Loucy (cell line): ENCODE measurements around the gene XRCC2.
"Not testable (repeated sequence)": the region's sequence is repeated elsewhere in the genome, so short reads cannot be mapped to it uniquely, and the experiment has no call there.

Source experiments
- H2AFZ ChIP-seq: fragments of 200-600 bp; sonication (generic); 2 replicates; pipeline ENCODE4 v1.6.0; 2016; ENCODE audit warnings: antibody characterized with exemption, mild to moderate bottlenecking, low read length, moderate library complexity
- H3F3A ChIP-seq: fragments of 200-600 bp; 2 replicates; pipeline ENCODE4 v1.6.0; 2016; ENCODE audit warnings: antibody characterized with exemption, low read depth, mild to moderate bottlenecking
- H3K27me3 ChIP-seq: fragments of 200-600 bp; sonication (generic); 2 replicates; pipeline ENCODE4 v1.6.1; 2014; ENCODE audit warnings: low read length, mild to moderate bottlenecking; ENCODE audit not compliant: insufficient read depth, poor library complexity, severe bottlenecking
- H3K36me3 ChIP-seq: fragments of 200-600 bp; sonication (generic); 2 replicates; pipeline ENCODE4 v1.6.1; 2016; ENCODE audit warnings: low read length; ENCODE audit not compliant: insufficient read depth
- H3K4me1 ChIP-seq: fragments of 200-600 bp; sonication (generic); 2 replicates; pipeline ENCODE4 v1.5.1; 2014; ENCODE audit warnings: low read length, mild to moderate bottlenecking; ENCODE audit not compliant: insufficient read depth, poor library complexity, severe bottlenecking
- H3K4me2 ChIP-seq: fragments of 200-600 bp; sonication (generic); 2 replicates; pipeline ENCODE4 v1.6.0; 2014; ENCODE audit warnings: antibody characterized with exemption, low read length, low read depth, mild to moderate bottlenecking; ENCODE audit not compliant: poor library complexity, severe bottlenecking
- H3K4me3 ChIP-seq: fragments of 200-600 bp; sonication (generic); 2 replicates; pipeline ENCODE4 v1.5.1; 2014; ENCODE audit warnings: low read length, mild to moderate bottlenecking, mixed read lengths; ENCODE audit not compliant: poor library complexity, severe bottlenecking
- H3K79me2 ChIP-seq: fragments of 200-600 bp; sonication (generic); 2 replicates; pipeline ENCODE4 v1.6.1; 2014; ENCODE audit warnings: low read length; ENCODE audit not compliant: insufficient read depth
- H3K9ac ChIP-seq: fragments of 200-600 bp; sonication (generic); 2 replicates; pipeline ENCODE4 v1.6.0; 2014; ENCODE audit warnings: mild to moderate bottlenecking, low read depth, low read length, moderate library complexity; ENCODE audit not compliant: poor library complexity, severe bottlenecking
- H3K9me2 ChIP-seq: fragments of 200-600 bp; sonication (generic); replicated peaks from 2 replicates; pipeline ENCODE4 v1.6.1; 2016; ENCODE audit warnings: low read depth, low read length, mixed read lengths
- H3K9me3 ChIP-seq: fragments of 200-600 bp; sonication (generic); 2 replicates; pipeline ENCODE4 v1.6.1; 2014; ENCODE audit warnings: mild to moderate bottlenecking, antibody characterized with exemption, low read length, low read depth; ENCODE audit not compliant: insufficient read depth
- H4K20me1 ChIP-seq: fragments of 200-600 bp; sonication (generic); 2 replicates; pipeline ENCODE4 v1.6.0; 2014; ENCODE audit warnings: antibody characterized with exemption, low read length, mild to moderate bottlenecking; ENCODE audit not compliant: insufficient read depth, poor library complexity, severe bottlenecking
- CTCF ChIP-seq: fragments of 200-600 bp; sonication (generic); conservative IDR thresholded peaks from 2 replicates; pipeline ENCODE4 v1.5.1; 2014; ENCODE audit warnings: mild to moderate bottlenecking, antibody characterized with exemption, low read length
- EZH2phosphoT487 ChIP-seq: fragments of 200-600 bp; IDR thresholded peaks from 2 replicates; pipeline ENCODE4 v1.6.1; 2018; ENCODE audit warnings: antibody characterized with exemption, mild to moderate bottlenecking, moderate library complexity, borderline replicate concordance

The XRCC2 gene

GRCh38 chr7:152704796-152705384 is 28.9 kb upstream of the XRCC2 start:
- H3K4me1 ChIP-seq, result no peaks in the 10 kb centered on the region
- H3K9me2 ChIP-seq, result no peaks in the 10 kb centered on the region
- TF ChIP-seq EZH2phosphoT487 (no peak), CTCF (no peak)
- H3K27me3 ChIP-seq, result no peaks in the 10 kb centered on the region
- no peaks in the 10 kb centered on the region for H4K20me1 ChIP-seq
- H3K79me2 ChIP-seq, result no peaks in the 10 kb centered on the region
- H3K36me3 ChIP-seq, result no peaks in the 10 kb centered on the region
- H3K9ac ChIP-seq, result no peak overlapping the region
- no peak overlapping the region for H3K4me2 ChIP-seq
- H3K4me3 ChIP-seq, result no peak overlapping the region
- no peak overlapping the region for H2AFZ ChIP-seq
- no peaks in the 10 kb centered on the region for H3F3A ChIP-seq
- H3K9me3 ChIP-seq, result no peaks in the 10 kb centered on the region

GRCh38 chr7:152699079-152699478 is 23.1 kb upstream of the XRCC2 start:
- Histone ChIP-seq H3K4me3 (no peak overlapping the region), H4K20me1 (no peaks in the 10 kb centered on the region), H2AFZ (no peak overlapping the region), H3K79me2 (no peaks in the 10 kb centered on the region), H3K9ac (no peak overlapping the region), H3K9me2 (no peaks in the 10 kb centered on the region), H3K36me3 (no peaks in the 10 kb centered on the region), H3K27me3 (no peaks in the 10 kb centered on the region), H3K4me1 (no peaks in the 10 kb centered on the region), H3F3A (no peaks in the 10 kb centered on the region), H3K9me3 (no peaks in the 10 kb centered on the region), H3K4me2 (no peak overlapping the region)
- TF ChIP-seq CTCF, result no peak
- no peak for TF ChIP-seq EZH2phosphoT487

- not testable (repeated sequence) for H3K9me2 ChIP-seq, H3K9ac ChIP-seq, H3K9me3 ChIP-seq, H4K20me1 ChIP-seq, H3K36me3 ChIP-seq, H3K4me2 ChIP-seq, H3K4me1 ChIP-seq, H3F3A ChIP-seq, H3K27me3 ChIP-seq, H3K4me3 ChIP-seq, H2AFZ ChIP-seq, H3K79me2 ChIP-seq
Observed at GRCh38 chr7:152697268-152697974, 21.5 kb upstream of the XRCC2 start.

GRCh38 chr7:152692196-152692595 is 16.3 kb upstream of the XRCC2 start:
- not testable (repeated sequence) for H3K9me3 ChIP-seq, H3K4me2 ChIP-seq, H3F3A ChIP-seq, H2AFZ ChIP-seq, H3K4me1 ChIP-seq, H3K27me3 ChIP-seq, H4K20me1 ChIP-seq, H3K79me2 ChIP-seq, H3K4me3 ChIP-seq, H3K9me2 ChIP-seq, H3K36me3 ChIP-seq, H3K9ac ChIP-seq
